Keratinocyte (primary cell): ENCODE results near the gene BCAS1.

Experiments
- EZH2 ChIP-seq: IDR thresholded peaks from one replicate; pipeline ENCODE4 v1.6.1; 2012; ENCODE audit warnings: inconsistent platforms, mild to moderate bottlenecking, low read length, moderate library complexity
- TF ChIP-seq, protein P1 (sequence below), 3 experiments: IDR thresholded peaks in 1 of 3; conservative IDR thresholded peaks in 1 of 3; optimal IDR thresholded peaks in 1 of 3; 2 replicates in 2 of 3; 3 replicates in 1 of 3; pipeline versions ENCODE3 to v1.5.1; 2011; ENCODE audit warnings: low read length in 3 of 3, mild to moderate bottlenecking in 3 of 3, moderate library complexity in 2 of 3, control low read depth in 1 of 3, inconsistent platforms in 1 of 3; ENCODE audit not compliant: insufficient read depth in 2 of 3; ENCODE audit errors: extremely low read depth in 1 of 3

DNA sequence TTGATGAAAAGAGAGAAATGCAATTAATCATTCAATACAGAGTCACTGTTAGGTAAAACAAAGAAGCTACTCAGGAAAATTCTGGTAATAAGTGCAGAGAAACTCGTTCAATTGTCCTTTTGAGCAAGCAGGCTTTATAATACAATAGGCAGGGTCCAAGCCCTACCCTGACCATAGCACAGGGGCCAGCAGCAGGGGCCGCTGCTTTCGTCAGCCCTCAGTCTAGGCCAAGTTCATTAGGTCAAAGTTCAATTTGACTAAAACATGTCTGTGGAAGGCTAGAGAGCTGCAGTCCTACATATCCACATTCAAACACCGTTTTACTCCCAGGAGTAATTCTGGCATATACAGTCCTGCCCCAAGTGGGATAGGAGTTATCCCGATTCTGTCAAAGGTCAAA lies 94.6 kb downstream of the BCAS1 start:
- TF ChIP-seq, protein P1, sequence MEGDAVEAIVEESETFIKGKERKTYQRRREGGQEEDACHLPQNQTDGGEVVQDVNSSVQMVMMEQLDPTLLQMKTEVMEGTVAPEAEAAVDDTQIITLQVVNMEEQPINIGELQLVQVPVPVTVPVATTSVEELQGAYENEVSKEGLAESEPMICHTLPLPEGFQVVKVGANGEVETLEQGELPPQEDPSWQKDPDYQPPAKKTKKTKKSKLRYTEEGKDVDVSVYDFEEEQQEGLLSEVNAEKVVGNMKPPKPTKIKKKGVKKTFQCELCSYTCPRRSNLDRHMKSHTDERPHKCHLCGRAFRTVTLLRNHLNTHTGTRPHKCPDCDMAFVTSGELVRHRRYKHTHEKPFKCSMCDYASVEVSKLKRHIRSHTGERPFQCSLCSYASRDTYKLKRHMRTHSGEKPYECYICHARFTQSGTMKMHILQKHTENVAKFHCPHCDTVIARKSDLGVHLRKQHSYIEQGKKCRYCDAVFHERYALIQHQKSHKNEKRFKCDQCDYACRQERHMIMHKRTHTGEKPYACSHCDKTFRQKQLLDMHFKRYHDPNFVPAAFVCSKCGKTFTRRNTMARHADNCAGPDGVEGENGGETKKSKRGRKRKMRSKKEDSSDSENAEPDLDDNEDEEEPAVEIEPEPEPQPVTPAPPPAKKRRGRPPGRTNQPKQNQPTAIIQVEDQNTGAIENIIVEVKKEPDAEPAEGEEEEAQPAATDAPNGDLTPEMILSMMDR (optimal IDR thresholded peaks at IDR 0.05 in 1 of 3, IDR thresholded peaks at IDR 0.05 in 1 of 3, conservative IDR thresholded peaks at IDR 0.05 in 1 of 3; ENCODE audit: extremely low read depth in 1 of 3, insufficient read depth in 2 of 3, low read length in 3 of 3) = no peak
- no peak for TF ChIP-seq EZH2
